NCI-H2171 (cell line): ENCODE measurements around the gene SLC6A5.
"Not testable (repeated sequence)": the region's sequence is repeated elsewhere in the genome, so short reads cannot be mapped to it uniquely, and the experiment has no call there.

Experiments
- DNase-seq: peaks from one replicate; lab custom pipeline; 2025; lab: John Stamatoyannopoulos, UW

Gene SLC6A5

GRCh38 chr11:20599221-20600019 is at the start of gene SLC6A5:
SLC6A5 (plus strand) TSS chr11:20599608; CDS start chr11:20599673, 65 bp downstream.
- no peak for DNase-seq

DNA sequence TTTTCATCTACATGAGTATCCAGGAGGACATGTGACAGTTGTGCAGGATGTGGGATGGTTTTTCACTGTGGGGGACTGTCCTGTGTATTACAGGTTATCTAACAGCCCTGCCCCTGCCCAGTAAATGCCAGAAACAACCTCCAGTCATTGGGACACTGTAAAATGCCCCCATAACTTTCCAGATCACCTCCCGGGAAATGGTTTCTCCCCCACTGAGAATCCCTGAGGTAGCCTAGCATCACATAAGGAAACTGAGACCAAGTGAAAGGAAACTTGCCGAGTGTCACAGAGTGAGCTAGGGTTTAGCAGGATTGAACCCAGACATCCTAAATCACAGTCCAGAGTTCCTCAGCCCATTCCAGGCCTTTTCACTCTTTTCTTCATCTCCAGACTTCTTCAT is 48.3 kb upstream of the SLC6A5 start:
- no peak for DNase-seq

- no peak for DNase-seq
Measured at GRCh38 chr11:20555783-20556182, 43.6 kb upstream of the SLC6A5 start.

- DNase-seq, result not testable (repeated sequence)
Measured at GRCh38 chr11:20556396-20556795, 43.0 kb upstream of the SLC6A5 start.

DNA sequence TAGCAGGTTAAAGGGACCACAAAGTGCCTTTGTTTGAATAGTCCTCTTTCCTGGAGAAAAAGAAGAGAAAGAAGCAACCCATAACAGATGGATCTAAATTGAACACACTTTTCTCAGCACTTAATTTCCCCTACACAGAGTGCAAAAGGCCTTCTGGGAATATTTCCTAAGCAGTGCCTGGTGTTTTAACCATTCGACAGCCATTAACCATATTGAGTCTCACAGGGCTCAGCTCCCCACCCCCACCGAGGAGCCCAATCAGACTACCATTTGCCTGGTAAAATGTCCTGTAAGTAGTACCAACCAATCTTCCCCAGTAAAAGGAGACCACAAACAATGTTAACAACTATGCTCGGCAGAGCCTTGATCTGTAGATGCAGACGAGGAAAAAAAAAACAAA is 40.7 kb upstream of the SLC6A5 start:
- no peak for DNase-seq

- no peak for DNase-seq
Measured at GRCh38 chr11:20559523-20560300, 39.7 kb upstream of the SLC6A5 start.

- no peak for DNase-seq
Measured at GRCh38 chr11:20561915-20562314, 37.5 kb upstream of the SLC6A5 start.

DNA sequence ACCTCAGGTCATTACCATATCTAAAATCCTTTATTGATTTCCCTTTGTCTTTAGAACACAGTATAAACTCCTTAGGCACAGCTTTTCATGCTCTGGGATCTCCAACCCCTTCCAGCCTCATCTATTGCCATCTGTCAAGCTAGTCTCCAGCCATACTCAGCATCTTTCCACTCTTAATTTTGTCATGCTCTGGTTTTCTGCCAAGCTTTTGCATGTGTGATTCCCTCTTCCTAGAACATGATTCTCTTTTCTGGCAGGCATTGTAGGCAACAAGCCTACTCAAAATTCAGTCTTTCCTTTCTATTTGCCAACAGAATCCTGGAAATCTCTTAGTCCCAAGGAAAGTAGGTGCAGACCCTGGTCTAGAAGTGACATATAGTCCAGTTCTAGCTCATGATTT is 35.5 kb upstream of the SLC6A5 start:
- no peak for DNase-seq

DNA sequence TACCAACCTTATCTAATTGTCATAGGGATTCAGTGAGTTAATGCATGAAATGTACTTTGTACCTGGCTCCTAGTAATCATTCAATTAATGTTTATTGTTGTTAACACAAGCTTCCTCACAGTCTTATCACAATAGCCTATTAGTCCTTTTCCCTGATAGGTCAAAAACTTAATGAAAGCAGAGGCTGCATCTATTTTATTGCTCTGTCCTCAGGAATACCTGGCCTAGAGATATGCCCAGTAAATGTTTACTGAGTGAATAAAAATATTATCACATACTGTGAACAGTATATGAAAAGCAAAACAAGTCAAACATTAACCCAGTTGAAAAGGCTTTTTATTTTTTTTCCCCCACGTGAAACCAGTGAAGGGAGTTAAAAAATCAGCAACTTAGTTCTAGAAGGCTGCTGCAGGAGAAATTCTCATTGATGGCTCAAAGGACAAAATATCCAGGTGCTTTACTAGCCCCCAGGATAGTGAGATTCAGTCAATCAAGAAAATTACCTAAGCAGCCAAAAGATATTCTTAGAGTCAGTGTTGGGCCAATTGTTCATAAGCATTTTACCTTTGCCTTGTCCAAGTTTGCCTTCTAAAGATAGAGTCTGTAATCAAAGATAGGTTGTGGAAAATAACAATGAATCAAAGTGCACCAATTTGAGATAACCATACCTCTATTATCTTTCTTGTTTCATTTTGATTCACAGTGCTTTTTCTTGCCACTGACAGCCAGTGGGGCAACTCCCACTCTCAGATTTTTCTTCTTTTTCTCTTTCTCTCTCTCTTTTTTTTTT is 34.4 kb upstream of the SLC6A5 start:
- no peak for DNase-seq

DNA sequence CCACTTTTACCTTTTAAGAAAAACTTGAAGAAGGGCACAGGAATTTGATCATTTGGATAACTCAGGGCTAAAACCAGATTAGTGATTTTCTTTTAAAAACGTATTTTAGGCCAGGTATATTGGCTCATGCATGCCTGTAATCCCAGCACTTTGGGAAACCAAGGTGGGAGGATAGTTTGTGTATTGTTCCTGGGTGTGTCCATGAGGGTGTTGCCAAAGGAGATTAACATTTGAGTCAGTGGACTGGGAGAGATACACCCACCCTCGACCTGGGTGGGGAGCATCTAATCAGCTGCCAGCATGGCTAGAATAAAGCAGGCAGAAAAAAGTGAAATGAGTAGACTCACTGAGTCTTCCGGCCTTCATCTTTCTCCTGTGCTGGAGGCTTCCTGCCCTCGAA is 33.3 kb upstream of the SLC6A5 start:
- DNase-seq, result not testable (repeated sequence)

- DNase-seq, result no peak
Measured at GRCh38 chr11:20566591-20567434, 32.6 kb upstream of the SLC6A5 start.

DNA sequence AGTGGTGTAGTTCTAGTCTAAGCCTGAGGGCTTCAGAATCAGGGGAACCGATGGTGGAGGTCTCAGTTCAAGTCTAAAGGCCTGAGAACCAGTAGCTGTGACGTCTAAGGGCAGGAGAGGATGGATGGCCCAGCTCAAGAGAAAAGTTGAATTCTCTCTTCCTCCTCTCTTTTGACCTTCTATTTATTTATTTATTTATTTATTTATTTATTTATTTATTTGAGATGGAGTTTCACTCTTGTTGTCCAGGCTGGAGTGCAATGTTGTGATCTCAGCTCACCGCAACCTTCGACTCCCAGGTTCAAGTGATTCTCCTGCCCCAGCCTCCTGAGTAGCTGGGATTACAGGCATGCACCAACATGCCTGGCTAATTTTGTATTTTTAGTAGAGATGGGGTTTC is 19.7 kb upstream of the SLC6A5 start:
- not testable (repeated sequence) for DNase-seq

- no peak for DNase-seq
Measured at GRCh38 chr11:20583201-20583600, 16.2 kb upstream of the SLC6A5 start.

DNA sequence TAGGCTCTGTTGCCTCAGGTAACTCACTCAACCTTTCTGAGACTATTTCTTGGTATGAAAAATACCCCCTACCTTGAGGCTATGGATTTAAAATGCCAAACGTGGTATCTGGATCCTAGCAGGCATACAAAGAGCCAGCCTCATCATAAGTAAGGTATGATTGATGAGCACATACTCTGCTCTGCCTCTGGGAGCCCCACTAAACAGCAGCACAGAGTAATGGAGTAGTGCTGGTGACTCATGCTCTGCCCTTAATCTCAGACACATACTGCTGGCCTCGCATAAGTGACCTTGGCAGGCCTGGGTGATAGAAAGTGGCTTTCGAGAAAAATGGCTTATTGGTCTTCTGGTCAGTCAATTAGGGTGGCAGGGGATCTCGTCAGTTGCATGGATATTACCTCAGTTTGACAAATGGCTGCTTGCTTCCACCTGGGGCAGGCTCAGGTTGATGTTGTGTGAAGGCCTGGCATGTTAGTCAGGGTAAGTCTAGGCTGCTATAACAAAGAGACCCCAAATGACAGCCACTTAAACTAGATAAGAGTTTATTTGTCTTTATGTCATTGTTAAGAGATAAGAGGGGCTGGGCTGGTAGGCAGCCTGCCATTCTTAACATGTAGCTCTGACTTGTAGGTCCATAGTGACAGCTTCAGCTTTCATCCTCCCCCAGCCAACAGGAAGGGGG is 15.2 kb upstream of the SLC6A5 start:
- no peak for DNase-seq

- no peak for DNase-seq
Measured at GRCh38 chr11:20589796-20590195, 9.6 kb upstream of the SLC6A5 start.

GRCh38 chr11:20590381-20590780 is 9.0 kb upstream of the SLC6A5 start:
- no peak for DNase-seq

DNA sequence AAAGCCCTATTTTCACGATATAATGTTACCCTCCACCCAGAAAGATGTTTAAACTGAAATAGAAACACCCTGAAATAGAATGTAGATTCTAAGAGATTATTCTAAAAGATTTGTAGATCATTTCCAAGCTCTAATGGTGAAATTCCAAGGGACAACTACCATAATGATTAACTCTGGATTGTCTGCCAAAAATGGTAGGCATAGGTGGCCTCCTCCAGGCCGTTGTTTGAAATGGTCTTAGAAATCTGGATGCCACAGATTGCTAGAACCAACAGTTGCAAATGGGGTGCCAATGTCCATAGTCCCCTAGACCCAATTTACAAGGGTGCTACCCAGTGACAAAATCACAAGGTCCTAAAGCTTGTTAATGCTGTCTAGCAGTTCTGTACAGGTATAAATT is 6.7 kb upstream of the SLC6A5 start:
- no peak for DNase-seq

GRCh38 chr11:20594274-20595061 is 4.9 kb upstream of the SLC6A5 start:
- DNase-seq, result no peak

DNA sequence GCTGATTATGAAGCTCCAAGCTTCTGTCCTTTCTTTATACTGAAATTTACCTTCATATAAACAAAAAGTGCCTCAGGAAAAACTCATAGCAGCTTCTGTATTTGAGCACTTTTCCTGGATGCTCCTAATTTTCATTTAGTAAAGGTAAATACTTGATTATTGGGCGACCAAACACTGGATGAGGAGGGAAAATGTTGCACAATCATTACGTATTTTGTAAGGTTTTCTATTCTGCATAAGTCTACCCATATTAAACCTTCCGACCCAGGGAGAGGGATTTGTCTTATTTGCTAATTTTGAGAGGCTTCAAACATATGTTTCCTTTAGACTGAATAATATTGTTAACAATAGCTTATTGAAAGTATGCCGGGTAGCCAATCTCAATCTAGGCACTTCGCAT is 4.3 kb upstream of the SLC6A5 start:
- no peak for DNase-seq
